ENCODE measurements around the gene GSTM4. TPM values are rescaled to one million over a fixed set of nuclear protein-coding genes. Genes with fewer than 3 reads are reported as not detected.

The GSTM4 gene
- total and polyA plus RNA-seq, 2 experiments from 2014 or later: 64.5 to 116 TPM

DNA sequence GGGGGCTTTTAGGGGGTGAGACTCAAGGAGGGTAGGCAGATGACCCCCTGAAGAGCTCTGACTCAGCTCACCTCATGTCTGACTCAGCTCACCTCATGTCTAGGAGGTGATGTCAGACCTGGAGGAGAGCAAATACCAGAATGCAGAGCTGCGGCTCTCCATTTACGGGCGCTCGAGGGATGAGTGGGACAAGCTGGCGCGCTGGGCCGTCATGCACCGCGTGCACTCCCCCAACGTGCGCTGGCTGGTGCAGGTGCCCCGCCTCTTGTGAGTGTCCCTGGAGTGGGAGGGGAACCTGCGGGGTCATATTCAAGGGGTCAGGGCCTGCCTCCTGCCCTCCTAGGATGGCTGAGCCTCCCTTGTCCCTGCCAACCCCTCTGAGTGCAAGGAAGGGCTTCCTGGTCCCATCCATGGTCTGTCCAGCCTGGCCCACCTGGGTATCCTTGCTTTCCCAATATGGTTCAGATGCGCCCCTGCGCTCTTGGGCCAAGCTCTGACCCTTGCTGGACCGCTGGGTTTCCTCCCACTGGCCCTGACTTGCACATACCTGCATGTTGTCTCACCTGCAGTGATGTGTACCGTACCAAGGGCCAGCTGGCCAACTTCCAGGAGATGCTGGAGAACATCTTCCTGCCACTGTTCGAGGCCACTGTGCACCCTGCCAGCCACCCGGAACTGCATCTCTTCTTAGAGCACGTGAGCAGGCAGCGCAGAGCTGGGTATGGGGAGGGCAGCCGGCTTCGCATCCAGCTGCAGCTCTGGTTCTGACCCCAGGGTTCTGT is 27.2 kb upstream of the GSTM4 start:
- Histone ChIP-seq H3K79me2 (peaks cover 14% of the 10 kb centered on the region), H3K9me2 (replicated peaks; ENCODE audit: insufficient read depth) (no peaks in the 10 kb centered on the region), H3K9me3 (ENCODE audit: low read depth) (no peaks in the 10 kb centered on the region), H4K20me1 (ENCODE audit: insufficient read depth, poor library complexity, severe bottlenecking) (peaks cover 19% of the 10 kb centered on the region), H3K27ac (no peak overlapping the region), H3K36me3 (replicated peaks; ENCODE audit: insufficient read depth, low read depth) (no peaks in the 10 kb centered on the region), H3K4me3 (no peak overlapping the region), H3K4me2 (no peak overlapping the region), H3K4me1 (ENCODE audit: insufficient read depth) (peaks cover 10% of the 10 kb centered on the region), H2AFZ (no peak overlapping the region), H3K27me3 (no peaks in the 10 kb centered on the region)
- no peak for TF ChIP-seq CTCF (IDR thresholded peaks at IDR 0.05; ENCODE audit: poor library complexity)
- no peak for TF ChIP-seq EZH2phosphoT487 (IDR thresholded peaks at IDR 0.05; ENCODE audit: low read depth, severe bottlenecking, unreplicated experiment)
- DNase-seq (ENCODE audit: low spot score): no peak
- WGBS (ENCODE audit: low lambda C conversion rate, missing lambda C conversion rate): 94% methylated on average over 23 of the region's 23 CpGs

GRCh38 chr1:109629372-109630030 is 26.4 kb upstream of the GSTM4 start:
- no peak for TF ChIP-seq EZH2phosphoT487 (IDR thresholded peaks at IDR 0.05; ENCODE audit: low read depth, severe bottlenecking, unreplicated experiment)
- TF ChIP-seq CTCF (IDR thresholded peaks at IDR 0.05; ENCODE audit: poor library complexity): no peak
- no peaks in the 10 kb centered on the region for H3K36me3 ChIP-seq (replicated peaks; ENCODE audit: insufficient read depth, low read depth)
- no peak overlapping the region for H3K4me2 ChIP-seq
- no peaks in the 10 kb centered on the region for H3K9me2 ChIP-seq (replicated peaks; ENCODE audit: insufficient read depth)
- H3K27ac ChIP-seq: no peak overlapping the region
- H4K20me1 ChIP-seq (ENCODE audit: insufficient read depth, poor library complexity, severe bottlenecking): peaks cover 11% of the 10 kb centered on the region
- WGBS (ENCODE audit: low lambda C conversion rate, missing lambda C conversion rate): 92% methylated on average over 10 of the region's 10 CpGs
- no peaks in the 10 kb centered on the region for H3K9me3 ChIP-seq (ENCODE audit: low read depth)
- H3K4me1 ChIP-seq (ENCODE audit: insufficient read depth): peaks cover 2% of the 10 kb centered on the region
- H3K79me2 ChIP-seq: peaks cover 6% of the 10 kb centered on the region
- no peak for DNase-seq (ENCODE audit: low spot score)
- no peak overlapping the region for H2AFZ ChIP-seq
- H3K27me3 ChIP-seq: no peaks in the 10 kb centered on the region
- H3K4me3 ChIP-seq: no peak overlapping the region

- no peak for DNase-seq (ENCODE audit: low spot score)
- Histone ChIP-seq H3K4me2 (no peak overlapping the region), H3K79me2 (no peaks in the 10 kb centered on the region), H3K9me3 (ENCODE audit: low read depth) (no peaks in the 10 kb centered on the region), H3K27me3 (no peaks in the 10 kb centered on the region), H2AFZ (no peak overlapping the region), H3K36me3 (replicated peaks; ENCODE audit: insufficient read depth, low read depth) (no peaks in the 10 kb centered on the region), H3K27ac (no peak overlapping the region), H4K20me1 (ENCODE audit: insufficient read depth, poor library complexity, severe bottlenecking) (peaks cover 7% of the 10 kb centered on the region), H3K4me3 (no peak overlapping the region), H3K9me2 (replicated peaks; ENCODE audit: insufficient read depth) (no peaks in the 10 kb centered on the region), H3K4me1 (ENCODE audit: insufficient read depth) (peaks cover under 1% of the 10 kb centered on the region)
- no peak for TF ChIP-seq EZH2phosphoT487 (IDR thresholded peaks at IDR 0.05; ENCODE audit: low read depth, severe bottlenecking, unreplicated experiment)
- peak; percentile 55 for TF ChIP-seq CTCF (IDR thresholded peaks at IDR 0.05; ENCODE audit: poor library complexity)
- WGBS (ENCODE audit: low lambda C conversion rate, missing lambda C conversion rate): 94% methylated on average over 20 of the region's 30 CpGs
Measured at GRCh38 chr1:109630081-109630897, 25.6 kb upstream of the GSTM4 start.

Data from hepatocyte (in vitro differentiated cells).